ENCODE measurements around the gene PTPN14.

The PTPN14 gene

GRCh38 chr1:214369364-214369763, 182.0 kb downstream of the PTPN14 start:
- TF ChIP-seq CTCF (conservative IDR thresholded peaks at IDR 0.05; ENCODE audit: low read length), result no peak
- no peak for TF ChIP-seq EZH2phosphoT487 (IDR thresholded peaks at IDR 0.05; ENCODE audit: borderline replicate concordance)
- H4K20me1 ChIP-seq (ENCODE audit: insufficient read depth, low read length, poor library complexity, severe bottlenecking), result no peaks in the 10 kb centered on the region
- no peaks in the 10 kb centered on the region for H3K79me2 ChIP-seq (ENCODE audit: insufficient read depth, low read length)
- peaks cover 9% of the 10 kb centered on the region; the same call in 1 of the 2 replicates for H3K36me3 ChIP-seq (ENCODE audit: insufficient read depth, low read length)
- no peaks in the 10 kb centered on the region for H3K9me2 ChIP-seq (replicated peaks; ENCODE audit: low read depth, low read length)
- H3K9me3 ChIP-seq (ENCODE audit: insufficient read depth, low read depth, low read length), result no peaks in the 10 kb centered on the region
- no peak overlapping the region for H3K4me2 ChIP-seq (ENCODE audit: low read depth, low read length, poor library complexity, severe bottlenecking)
- no peaks in the 10 kb centered on the region for H3K4me1 ChIP-seq (ENCODE audit: insufficient read depth, low read length, poor library complexity, severe bottlenecking)
- H3F3A ChIP-seq (ENCODE audit: low read depth), result no peaks in the 10 kb centered on the region
- no peak overlapping the region for H2AFZ ChIP-seq (ENCODE audit: low read length)
- no peaks in the 10 kb centered on the region for H3K27me3 ChIP-seq (ENCODE audit: insufficient read depth, low read length, poor library complexity, severe bottlenecking)
- H3K9ac ChIP-seq (ENCODE audit: low read depth, low read length, poor library complexity, severe bottlenecking), result no peak overlapping the region
- H3K4me3 ChIP-seq (ENCODE audit: low read length, poor library complexity, severe bottlenecking), result no peak overlapping the region

- Histone ChIP-seq H3K4me3 (ENCODE audit: low read length, poor library complexity, severe bottlenecking) (no peak overlapping the region), H3K4me1 (ENCODE audit: insufficient read depth, low read length, poor library complexity, severe bottlenecking) (no peaks in the 10 kb centered on the region), H3K27me3 (ENCODE audit: insufficient read depth, low read length, poor library complexity, severe bottlenecking) (no peaks in the 10 kb centered on the region), H2AFZ (ENCODE audit: low read length) (no peak overlapping the region), H3K79me2 (ENCODE audit: insufficient read depth, low read length) (no peaks in the 10 kb centered on the region), H3K9ac (ENCODE audit: low read depth, low read length, poor library complexity, severe bottlenecking) (no peak overlapping the region), H3K4me2 (ENCODE audit: low read depth, low read length, poor library complexity, severe bottlenecking) (no peak overlapping the region), H4K20me1 (ENCODE audit: insufficient read depth, low read length, poor library complexity, severe bottlenecking) (no peaks in the 10 kb centered on the region), H3K9me3 (ENCODE audit: insufficient read depth, low read depth, low read length) (no peaks in the 10 kb centered on the region), H3K36me3 (ENCODE audit: insufficient read depth, low read length) (peaks cover 9% of the 10 kb centered on the region; the same call in 1 of the 2 replicates), H3K9me2 (replicated peaks; ENCODE audit: low read depth, low read length) (no peaks in the 10 kb centered on the region), H3F3A (ENCODE audit: low read depth) (no peaks in the 10 kb centered on the region)
- TF ChIP-seq EZH2phosphoT487 (IDR thresholded peaks at IDR 0.05; ENCODE audit: borderline replicate concordance) (no peak), CTCF (conservative IDR thresholded peaks at IDR 0.05; ENCODE audit: low read length) (no peak)
Observed at GRCh38 chr1:214367841-214368240, 183.6 kb downstream of the PTPN14 start.

GRCh38 chr1:214364786-214365295, 186.6 kb downstream of the PTPN14 start:
- Histone ChIP-seq H3K79me2 (ENCODE audit: insufficient read depth, low read length) (no peaks in the 10 kb centered on the region), H3F3A (ENCODE audit: low read depth) (no peaks in the 10 kb centered on the region), H3K4me3 (ENCODE audit: low read length, poor library complexity, severe bottlenecking) (no peak overlapping the region), H3K9me2 (replicated peaks; ENCODE audit: low read depth, low read length) (no peaks in the 10 kb centered on the region), H3K9ac (ENCODE audit: low read depth, low read length, poor library complexity, severe bottlenecking) (no peak overlapping the region), H3K9me3 (ENCODE audit: insufficient read depth, low read depth, low read length) (no peaks in the 10 kb centered on the region), H3K27me3 (ENCODE audit: insufficient read depth, low read length, poor library complexity, severe bottlenecking) (no peaks in the 10 kb centered on the region), H3K4me1 (ENCODE audit: insufficient read depth, low read length, poor library complexity, severe bottlenecking) (no peaks in the 10 kb centered on the region), H2AFZ (ENCODE audit: low read length) (no peak overlapping the region), H3K36me3 (ENCODE audit: insufficient read depth, low read length) (peaks cover 10% of the 10 kb centered on the region; the same call in 1 of the 2 replicates), H3K4me2 (ENCODE audit: low read depth, low read length, poor library complexity, severe bottlenecking) (no peak overlapping the region), H4K20me1 (ENCODE audit: insufficient read depth, low read length, poor library complexity, severe bottlenecking) (no peaks in the 10 kb centered on the region)
- TF ChIP-seq CTCF (conservative IDR thresholded peaks at IDR 0.05; ENCODE audit: low read length) (no peak), EZH2phosphoT487 (IDR thresholded peaks at IDR 0.05; ENCODE audit: borderline replicate concordance) (no peak)
